CMK (cell line): ENCODE measurements around the gene MLYCD.
A peak's percentile ranks its signal among the peaks of the same experiment; 100 is the strongest.

Source experiments
- DNase-seq: peaks from one replicate; pipeline ENCODE4 v3.0.0-alpha.2; 2010; ENCODE audit warnings: low read depth

MLYCD gene

GRCh38 chr16:83956336-83957289, 57.7 kb downstream of the MLYCD start:
- DNase-seq: peak; percentile 63

- no peak for DNase-seq
Observed at GRCh38 chr16:83957296-83957855, 58.5 kb downstream of the MLYCD start.

GRCh38 chr16:83958137-83958845, 59.4 kb downstream of the MLYCD start:
- DNase-seq: no peak

GRCh38 chr16:83958846-83959565, 60.1 kb downstream of the MLYCD start:
- DNase-seq: no peak

- no peak for DNase-seq
Observed at GRCh38 chr16:83959656-83960434, 60.9 kb downstream of the MLYCD start.

GRCh38 chr16:83960521-83961249, 61.8 kb downstream of the MLYCD start:
- no peak for DNase-seq

GRCh38 chr16:83961591-83961990, 62.7 kb downstream of the MLYCD start:
- DNase-seq: no peak

- DNase-seq: no peak
Observed at GRCh38 chr16:83963277-83964119, 64.6 kb downstream of the MLYCD start.

GRCh38 chr16:83964684-83965443, 65.9 kb downstream of the MLYCD start:
- no peak for DNase-seq

- no peak for DNase-seq
Observed at GRCh38 chr16:83965444-83966152, 66.7 kb downstream of the MLYCD start.

GRCh38 chr16:83966153-83966696, 67.3 kb downstream of the MLYCD start:
- DNase-seq: no peak

GRCh38 chr16:83967091-83967490, 68.2 kb downstream of the MLYCD start:
- no peak for DNase-seq

GRCh38 chr16:83967838-83968305, 69.0 kb downstream of the MLYCD start, which contains the start of gene NECAB2:
Gene NECAB2, plus strand, starts transcription at chr16:83968244. Its CDS starts 405 bp downstream, at chr16:83968649.
- no peak for DNase-seq

- DNase-seq: no peak
Observed at GRCh38 chr16:83968306-83968851, 69.5 kb downstream of the MLYCD start.

- no peak for DNase-seq
Observed at GRCh38 chr16:83968891-83969649, 70.2 kb downstream of the MLYCD start.

GRCh38 chr16:83969771-83970429, 71.0 kb downstream of the MLYCD start:
- no peak for DNase-seq
